ENCODE data around the gene MAP2K1. TPM values are rescaled to one million over a fixed set of nuclear protein-coding genes. Genes with fewer than 3 reads are reported as not detected.

The MAP2K1 gene
- total and polyA plus RNA-seq, 2 of the 4 experiments (the other 2 are of a cell fraction): 34.7 to 37.8 TPM

GRCh38 chr15:66461917-66462316, 75.2 kb downstream of the MAP2K1 start:
- in situ Hi-C loops (cut with MboI; ENCODE audit: low sequenced_read_pairs) (no loop called here), dilution Hi-C loops (cut with HindIII; ENCODE audit: low sequenced_read_pairs, unreplicated experiment) (no loop called here), intact Hi-C loops (cut with micrococcal nuclease) (no loop called here)
- H4K91ac ChIP-seq (ENCODE audit: insufficient read depth, low read depth, low read length): no peak overlapping the region
- H3K9ac ChIP-seq (ENCODE audit: low read depth, low read length): no peak overlapping the region
- no peak overlapping the region for H3K4me2 ChIP-seq (ENCODE audit: low read depth, low read length)
- H2BK20ac ChIP-seq (ENCODE audit: low read depth, low read length): no peak overlapping the region
- no peak overlapping the region for H3K14ac ChIP-seq (replicated peaks; ENCODE audit: low read depth, low read length)
- H4K5ac ChIP-seq (ENCODE audit: low read depth, low read length): no peak overlapping the region
- H2AK9ac ChIP-seq (replicated peaks; ENCODE audit: low read depth, low read length, poor library complexity): no peak overlapping the region
- no peak overlapping the region for H2BK15ac ChIP-seq (ENCODE audit: low read depth, low read length)
- H3K18ac ChIP-seq (ENCODE audit: low read depth, low read length): no peak overlapping the region
- H2BK5ac ChIP-seq (ENCODE audit: low read depth, low read length, poor library complexity, severe bottlenecking): no peak overlapping the region
- ATAC-seq (ENCODE audit: low read depth) (peak; percentile 35; the same call in 1 of the 2 replicates), DNase-seq (peak; percentile 12)
- peaks cover 23 to 46% of the 10 kb centered on the region in 2 experiments for H3K79me1 ChIP-seq (ENCODE audit: low read depth in 1 of 2, low read length in 2 of 2)
- no peak for TF ChIP-seq SMC3 (IDR thresholded peaks at IDR 0.05; ENCODE audit: low read depth, low read length)
- no peak for TF ChIP-seq ELK1 (IDR thresholded peaks at IDR 0.05; ENCODE audit: borderline replicate concordance, low read depth, low read length)
- peak; percentile 84 for TF ChIP-seq CEBPB (IDR thresholded peaks at IDR 0.05; ENCODE audit: low read depth, low read length)
- no peak for TF ChIP-seq RCOR1 (IDR thresholded peaks at IDR 0.05; ENCODE audit: insufficient replicate concordance, low read length)
- TF ChIP-seq CHD1 (IDR thresholded peaks at IDR 0.05; ENCODE audit: low read depth, low read length): no peak
- TF ChIP-seq MAZ (IDR thresholded peaks at IDR 0.05; ENCODE audit: borderline replicate concordance, low read depth, low read length): no peak
- no peak for TF ChIP-seq CTCF (conservative IDR thresholded peaks at IDR 0.05; ENCODE audit: low read depth, low read length)
- no peak for TF ChIP-seq MXI1 (IDR thresholded peaks at IDR 0.05; ENCODE audit: borderline replicate concordance, low read depth, low read length)
- ChIA-PET POLR2A (ENCODE audit: unreplicated experiment) (no interaction called here), CTCF (no interaction called here)
- peaks cover 1% of the 10 kb centered on the region; the same call in 1 of the 2 replicates for H3K36me3 ChIP-seq (ENCODE audit: control insufficient read depth, insufficient read depth, low read length)
- WGBS, 2 experiments (ENCODE audit: extremely low coverage in 2 of 2, insufficient read length in 1 of 2): no CpG with 5 or more reads among the region's 2 CpGs
- no peaks in the 10 kb centered on the region for H3K9me3 ChIP-seq (ENCODE audit: control insufficient read depth, insufficient read depth, low read length)
- H3K4me1 ChIP-seq (ENCODE audit: control insufficient read depth, insufficient read depth, low read length): peaks cover 6% of the 10 kb centered on the region
- no peak overlapping the region for H3K4me3 ChIP-seq (ENCODE audit: insufficient read depth, low read depth, low read length)
- no peak overlapping the region for H3K23ac ChIP-seq (ENCODE audit: low read depth, low read length)
- H3K27me3 ChIP-seq (ENCODE audit: control insufficient read depth, insufficient read depth, low read length): no peaks in the 10 kb centered on the region
- H3K4ac ChIP-seq (ENCODE audit: low read depth, low read length): no peak overlapping the region
- H3K27ac ChIP-seq (ENCODE audit: insufficient read depth, low read length): no peak overlapping the region
- peaks cover 15% of the 10 kb centered on the region for H3K9me1 ChIP-seq (ENCODE audit: insufficient read depth, low read length)
- no peak overlapping the region for H2BK120ac ChIP-seq (ENCODE audit: low read depth, low read length)
- no TSS peak for BruUV-seq (replicated peaks)
- no peak overlapping the region for H3K56ac ChIP-seq (ENCODE audit: extremely low read depth, insufficient read depth, low read length)
- no peak overlapping the region for H4K8ac ChIP-seq (ENCODE audit: low read depth in 2 of 2, low read length in 2 of 2)
- no peak overlapping the region for H2AK5ac ChIP-seq (ENCODE audit: low read depth, low read length)
- H4K20me1 ChIP-seq (ENCODE audit: insufficient read depth, low read length): peaks cover 3% of the 10 kb centered on the region; the same call in 1 of the 2 replicates
- no peak overlapping the region for H2AFZ ChIP-seq (replicated peaks; ENCODE audit: low read length, poor library complexity)

All from IMR-90 (cell line).